ENCODE data around the gene DPP4.

- TF ChIP-seq CTCF (IDR thresholded peaks at IDR 0.05): no peak
- TF ChIP-seq POLR2A (IDR thresholded peaks at IDR 0.05): no peak
These were observed 126.6 kb downstream of the DPP4 start for GRCh38 chr2:161947406-161947805.
